WI38 (cell line): Measurements from ENCODE around the gene LARP4B.

Experiments used
- H3K4me3 ChIP-seq: 2 replicates; pipeline ENCODE4 v1.5.1; 2011; ENCODE audit warnings: low read depth, mild to moderate bottlenecking, control low read depth, low read length
- TF ChIP-seq, protein P1 (sequence below): IDR thresholded peaks from 2 replicates; pipeline ENCODE4 v1.5.1; 2012; ENCODE audit warnings: low read depth, mild to moderate bottlenecking, control low read depth, low read length

Gene LARP4B

DNA sequence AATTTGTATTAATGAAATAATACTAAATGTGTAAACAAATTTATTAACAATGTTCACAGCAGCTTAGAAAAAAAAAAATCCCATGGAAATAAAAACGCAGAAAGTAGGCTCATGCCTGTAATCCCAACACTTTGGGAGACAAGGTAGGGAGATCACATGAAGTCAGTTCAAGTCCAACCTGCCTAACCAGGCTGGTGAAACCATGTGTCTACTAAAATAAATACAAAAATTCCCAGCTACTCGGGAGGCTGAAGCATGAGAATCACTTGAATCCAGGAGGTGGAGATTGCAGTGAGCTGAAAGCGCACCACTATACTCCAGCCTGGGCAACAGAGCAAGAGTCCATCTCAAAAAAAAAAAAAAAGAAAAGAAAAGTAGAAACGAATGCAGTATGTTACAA is 36.2 kb downstream of the LARP4B start:
- no peak overlapping the region for H3K4me3 ChIP-seq
- TF ChIP-seq, protein P1, sequence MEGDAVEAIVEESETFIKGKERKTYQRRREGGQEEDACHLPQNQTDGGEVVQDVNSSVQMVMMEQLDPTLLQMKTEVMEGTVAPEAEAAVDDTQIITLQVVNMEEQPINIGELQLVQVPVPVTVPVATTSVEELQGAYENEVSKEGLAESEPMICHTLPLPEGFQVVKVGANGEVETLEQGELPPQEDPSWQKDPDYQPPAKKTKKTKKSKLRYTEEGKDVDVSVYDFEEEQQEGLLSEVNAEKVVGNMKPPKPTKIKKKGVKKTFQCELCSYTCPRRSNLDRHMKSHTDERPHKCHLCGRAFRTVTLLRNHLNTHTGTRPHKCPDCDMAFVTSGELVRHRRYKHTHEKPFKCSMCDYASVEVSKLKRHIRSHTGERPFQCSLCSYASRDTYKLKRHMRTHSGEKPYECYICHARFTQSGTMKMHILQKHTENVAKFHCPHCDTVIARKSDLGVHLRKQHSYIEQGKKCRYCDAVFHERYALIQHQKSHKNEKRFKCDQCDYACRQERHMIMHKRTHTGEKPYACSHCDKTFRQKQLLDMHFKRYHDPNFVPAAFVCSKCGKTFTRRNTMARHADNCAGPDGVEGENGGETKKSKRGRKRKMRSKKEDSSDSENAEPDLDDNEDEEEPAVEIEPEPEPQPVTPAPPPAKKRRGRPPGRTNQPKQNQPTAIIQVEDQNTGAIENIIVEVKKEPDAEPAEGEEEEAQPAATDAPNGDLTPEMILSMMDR: no peak

DNA sequence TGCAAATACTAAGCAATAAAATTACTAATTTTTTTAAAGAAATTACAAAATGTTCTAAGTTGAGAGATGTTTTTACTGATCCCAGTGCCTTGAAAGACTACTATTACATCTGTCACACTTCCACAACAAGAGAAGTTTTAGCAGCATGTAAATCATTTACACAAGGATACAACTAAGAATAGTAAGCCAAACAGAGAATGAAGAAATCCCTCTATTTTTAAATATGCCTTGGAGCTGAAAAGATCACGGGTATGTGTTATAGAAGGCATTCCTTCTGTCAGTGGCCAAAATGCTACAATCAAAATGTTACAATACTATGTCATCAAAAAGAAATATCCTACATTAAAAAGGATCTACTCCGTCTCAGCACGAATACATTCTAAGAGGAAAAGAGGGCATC is 52.6 kb downstream of the LARP4B start:
- no peak overlapping the region for H3K4me3 ChIP-seq
- TF ChIP-seq, protein P1: no peak

DNA sequence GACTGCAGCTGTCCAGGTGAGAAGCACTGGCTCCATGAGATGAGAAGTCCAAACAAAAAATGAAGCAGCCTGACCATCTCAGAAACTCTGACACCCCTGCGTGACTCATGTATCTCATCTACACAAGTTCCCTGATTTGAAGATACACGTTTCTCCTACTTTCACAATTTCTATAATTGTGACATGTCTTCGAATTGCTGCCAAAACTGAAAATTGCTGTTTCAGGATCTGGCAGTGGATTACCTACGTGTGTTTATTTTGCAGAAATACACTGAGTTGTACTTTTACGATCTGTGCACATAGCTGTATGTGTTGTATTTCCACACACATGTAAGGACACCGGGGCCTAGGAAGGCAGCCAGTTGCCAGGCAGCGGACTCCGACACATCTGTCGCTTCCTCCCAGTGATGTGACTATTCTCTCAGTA is 53.2 kb downstream of the LARP4B start:
- TF ChIP-seq, protein P1: no peak
- no peak overlapping the region for H3K4me3 ChIP-seq

DNA sequence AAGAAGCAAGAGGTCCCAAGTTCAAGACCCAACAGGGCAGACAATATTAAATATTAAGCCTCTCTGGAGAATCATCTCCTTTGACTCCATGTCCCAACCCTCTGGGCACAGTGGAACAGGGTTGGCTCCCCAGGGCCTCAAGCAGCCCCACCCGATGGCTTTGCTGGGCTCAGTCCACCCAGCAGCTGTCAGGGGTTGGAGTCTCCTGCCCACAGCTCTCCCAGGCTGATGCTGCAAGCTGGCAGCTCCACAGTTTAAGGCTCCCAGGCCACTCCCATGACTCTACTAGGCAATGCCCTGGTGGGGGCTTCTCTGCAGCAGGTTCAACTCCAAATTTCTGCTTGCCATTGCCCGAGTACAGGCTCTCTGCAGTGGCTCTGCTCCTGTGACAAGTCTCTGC is 55.1 kb downstream of the LARP4B start:
- no peak overlapping the region for H3K4me3 ChIP-seq
- TF ChIP-seq, protein P1: no peak

DNA sequence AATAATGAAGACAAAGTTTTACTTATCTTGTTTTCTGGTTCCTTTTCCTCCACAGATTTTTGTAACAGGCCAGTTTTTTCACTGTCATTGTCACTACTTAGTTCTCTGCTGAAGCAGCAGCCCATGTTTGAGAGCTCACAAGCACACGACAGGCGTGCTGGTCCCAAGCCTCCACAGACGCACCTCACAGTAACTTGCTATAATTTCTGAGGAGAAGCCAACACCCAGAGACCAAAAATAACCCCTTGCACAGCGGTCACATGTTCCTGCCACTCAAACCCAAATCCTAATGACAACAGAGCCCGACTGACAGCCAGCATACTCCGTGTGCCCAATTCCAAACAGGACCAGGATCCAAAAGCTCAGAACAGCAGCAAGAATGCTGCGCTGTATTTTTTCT is 58.5 kb downstream of the LARP4B start:
- H3K4me3 ChIP-seq: no peak overlapping the region
- TF ChIP-seq, protein P1: no peak

DNA sequence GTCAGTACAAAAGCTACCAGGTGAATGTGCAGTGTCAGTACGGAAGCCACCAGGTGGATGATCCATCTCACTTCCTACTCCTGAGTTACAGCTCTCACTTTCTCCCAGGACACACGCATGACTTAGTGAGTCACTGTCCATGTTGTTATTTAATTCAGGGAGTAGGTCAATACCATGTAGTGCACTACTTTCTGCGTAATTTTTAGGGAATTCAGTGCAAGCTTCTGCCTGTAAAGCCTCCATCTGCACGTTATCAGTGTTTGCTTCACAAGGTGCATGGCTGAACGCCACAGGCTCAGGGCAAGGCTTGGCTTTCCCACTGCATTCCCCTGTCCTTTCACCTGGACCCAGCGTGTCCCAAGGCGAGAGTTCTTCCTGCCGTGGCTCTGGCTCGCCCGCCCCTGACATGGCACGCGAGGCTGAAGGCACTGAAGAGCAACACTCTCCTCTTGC is 59.5 kb downstream of the LARP4B start:
- H3K4me3 ChIP-seq: no peak overlapping the region
- TF ChIP-seq, protein P1: no peak

DNA sequence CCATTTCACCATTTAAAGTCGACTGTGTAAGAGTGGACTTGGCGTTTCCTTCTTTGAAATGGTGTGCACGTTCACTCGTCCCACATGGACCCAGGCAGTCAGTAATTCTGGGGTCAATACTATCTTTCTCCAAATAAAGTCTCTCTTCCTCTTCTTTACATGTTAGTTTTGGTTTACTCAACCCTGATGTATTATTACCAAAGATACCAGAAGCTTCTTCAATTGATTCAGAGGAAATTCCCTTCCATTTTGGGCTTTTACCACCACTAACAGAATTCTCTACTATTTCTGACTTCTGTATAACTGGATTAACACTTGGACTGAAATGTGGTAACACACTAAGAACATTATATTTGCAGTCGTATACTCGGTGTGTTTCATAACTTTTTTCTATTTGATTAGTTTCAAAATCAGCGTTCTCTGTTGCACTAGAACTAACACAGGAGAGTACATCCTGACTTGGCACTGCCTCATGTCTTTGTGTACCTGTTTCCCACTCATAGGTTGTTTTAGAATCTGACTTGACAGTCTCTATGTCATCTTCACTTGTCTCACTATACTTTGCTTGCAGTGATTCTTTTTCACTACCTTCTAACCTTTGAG is 60.8 kb downstream of the LARP4B start:
- no peak overlapping the region for H3K4me3 ChIP-seq
- TF ChIP-seq, protein P1: no peak
